Activated CD8-positive, alpha-beta T cell treated with anti-CD3 and anti-CD28 coated beads, Interleukin-2, amount 10 ng/mL, durations not matched to agents 7 days and 5 days (primary cell): ENCODE measurements around the gene ITGA5. TPM values are rescaled to one million over a fixed set of nuclear protein-coding genes. Genes with fewer than 3 reads are reported as not detected.
A peak's percentile ranks its signal among the peaks of the same experiment; 100 is the strongest.

Experiments
- ATAC-seq: fragments of 150-1000 bp; cut with Tn5 transposase; one replicate; pipeline ENCODE4 v1.10.0; 2021; ENCODE audit warnings: moderate library complexity
- CTCF ChIA-PET: fragments of 350-600 bp; sonication (Branson Sonifier 250); formaldehyde crosslinking; loops from one replicate; lab custom pipeline; 2021; ENCODE audit warnings: antibody characterized with exemption; lab: Charles Lee
- POLR2A ChIA-PET: fragments of 350-600 bp; sonication (Branson Sonifier 250); formaldehyde crosslinking; loops from one replicate; lab custom pipeline; 2021; ENCODE audit warnings: antibody characterized with exemption; lab: Charles Lee
- DNase-seq: peaks from one replicate; pipeline ENCODE4 v3.0.0-alpha.2; 2020
- H3K27ac Mint-ChIP-seq: one replicate; pipeline ENCODE4 v1.8.0; 2021; ENCODE audit warnings: mild to moderate bottlenecking, mixed read lengths
- H3K27me3 Mint-ChIP-seq: one replicate; pipeline ENCODE4 v1.8.0; 2021; ENCODE audit warnings: low read depth, mixed read lengths
- H3K36me3 Mint-ChIP-seq: one replicate; pipeline ENCODE4 v1.8.0; 2021; ENCODE audit warnings: low read depth, mixed read lengths
- H3K4me1 Mint-ChIP-seq: one replicate; pipeline ENCODE4 v1.8.0; 2021; ENCODE audit warnings: low read depth, mixed read lengths
- H3K4me3 Mint-ChIP-seq: one replicate; pipeline ENCODE4 v1.8.0; 2021; ENCODE audit warnings: mild to moderate bottlenecking, mixed read lengths
- H3K9me3 Mint-ChIP-seq: one replicate; pipeline ENCODE4 v1.8.0; 2022; ENCODE audit warnings: mixed read lengths; ENCODE audit not compliant: insufficient read depth
- total RNA-seq, 2 experiments: library from RNA; stranded (reverse); gene quantifications; one replicate each; pipeline ENCODE4 v1.2.3, GENCODE V29; 2021

ITGA5 gene
- total RNA-seq, 2 experiments from 2014 or later: 65.0 to 69.1 TPM

GRCh38 chr12:54411391-54412241 lies 7.5 kb downstream of the ITGA5 start:
- peak; percentile 16 for ATAC-seq
- no peaks in the 10 kb centered on the region for H3K9me3 Mint-ChIP-seq
- peaks cover 56% of the 10 kb centered on the region for H3K4me1 Mint-ChIP-seq
- peak overlapping the region; percentile 89 for H3K27ac Mint-ChIP-seq
- ChIA-PET CTCF (interaction anchor here (0.9 to 11.7 kb wide), 6 partner anchors 10 to 115 kb away, joined by 3 to 270 read pairs (median 5); partner anchors contain the start of gene NCKAP1L), POLR2A (interaction anchor here (0.6 to 2.5 kb wide), 8 partner anchors 10 to 131 kb away, joined by 3 to 13 read pairs (median 3); partner anchors contain the start of gene HNRNPA1)
- H3K27me3 Mint-ChIP-seq: no peaks in the 10 kb centered on the region
- peak; percentile 56 for DNase-seq
- H3K36me3 Mint-ChIP-seq: peaks cover 42% of the 10 kb centered on the region
- H3K4me3 Mint-ChIP-seq: peak overlapping the region; percentile 54

- H3K9me3 Mint-ChIP-seq: no peaks in the 10 kb centered on the region
- peaks cover 39% of the 10 kb centered on the region for H3K4me1 Mint-ChIP-seq
- ChIA-PET POLR2A (no interaction called here), CTCF (interaction anchor here (0.6 to 2.0 kb wide), 4 partner anchors 10 to 38 kb away, joined by 3 to 16 read pairs (median 4); no protein-coding TSS in a partner anchor)
- H3K4me3 Mint-ChIP-seq: no peak overlapping the region
- DNase-seq (no peak), ATAC-seq (no peak)
- H3K27ac Mint-ChIP-seq: peak overlapping the region; percentile 26
- H3K36me3 Mint-ChIP-seq: peaks cover 57% of the 10 kb centered on the region
- no peaks in the 10 kb centered on the region for H3K27me3 Mint-ChIP-seq
Observed at GRCh38 chr12:54409267-54409666, 9.8 kb downstream of the ITGA5 start.

GRCh38 chr12:54407183-54407905 lies 11.7 kb downstream of the ITGA5 start:
- peaks cover 64% of the 10 kb centered on the region for H3K36me3 Mint-ChIP-seq
- ATAC-seq (no peak), DNase-seq (no peak)
- H3K27me3 Mint-ChIP-seq: no peaks in the 10 kb centered on the region
- H3K9me3 Mint-ChIP-seq: no peaks in the 10 kb centered on the region
- H3K4me1 Mint-ChIP-seq: peaks cover 21% of the 10 kb centered on the region
- CTCF ChIA-PET: no interaction called here
- no peak overlapping the region for H3K4me3 Mint-ChIP-seq
- peak overlapping the region; percentile 19 for H3K27ac Mint-ChIP-seq
- POLR2A ChIA-PET: interaction anchor here (0.9 kb wide), 1 partner anchor 8 kb away, joined by 3 read pairs; no protein-coding TSS in a partner anchor

GRCh38 chr12:54405573-54405972 lies 13.5 kb downstream of the ITGA5 start:
- no peaks in the 10 kb centered on the region for H3K27me3 Mint-ChIP-seq
- POLR2A ChIA-PET: interaction anchor here (1.3 kb wide), 1 partner anchor 12 kb away, joined by 4 read pairs; no protein-coding TSS in a partner anchor
- H3K4me3 Mint-ChIP-seq: no peak overlapping the region
- H3K4me1 Mint-ChIP-seq: peaks cover 8% of the 10 kb centered on the region
- DNase-seq (no peak), ATAC-seq (no peak)
- H3K9me3 Mint-ChIP-seq: no peaks in the 10 kb centered on the region
- H3K36me3 Mint-ChIP-seq: peaks cover 69% of the 10 kb centered on the region
- CTCF ChIA-PET: interaction anchor here (0.7 to 12.3 kb wide), 5 partner anchors 10 to 180 kb away, joined by 3 to 505 read pairs (median 11); partner anchors contain the start of gene ITGA5
- no peak overlapping the region for H3K27ac Mint-ChIP-seq

GRCh38 chr12:54405106-54405505 lies 14.0 kb downstream of the ITGA5 start:
- H3K27me3 Mint-ChIP-seq: no peaks in the 10 kb centered on the region
- no peak overlapping the region for H3K4me3 Mint-ChIP-seq
- peaks cover 8% of the 10 kb centered on the region for H3K4me1 Mint-ChIP-seq
- H3K27ac Mint-ChIP-seq: no peak overlapping the region
- no peak for ATAC-seq
- ChIA-PET POLR2A (interaction anchor here (1.3 kb wide), 1 partner anchor 12 kb away, joined by 4 read pairs; no protein-coding TSS in a partner anchor), CTCF (interaction anchor here (0.7 to 12.3 kb wide), 5 partner anchors 11 to 180 kb away, joined by 3 to 505 read pairs (median 11); partner anchors contain the start of gene ITGA5)
- H3K36me3 Mint-ChIP-seq: peaks cover 72% of the 10 kb centered on the region
- no peak for DNase-seq
- H3K9me3 Mint-ChIP-seq: no peaks in the 10 kb centered on the region

GRCh38 chr12:54404061-54405004 lies 14.7 kb downstream of the ITGA5 start:
- Mint-ChIP-seq H3K27ac (peak overlapping the region; percentile 18), H3K9me3 (no peaks in the 10 kb centered on the region)
- POLR2A ChIA-PET: no interaction called here

GRCh38 chr12:54401119-54401518 lies 17.9 kb downstream of the ITGA5 start:
- no peaks in the 10 kb centered on the region for H3K9me3 Mint-ChIP-seq
- H3K27ac Mint-ChIP-seq: peak overlapping the region; percentile 47
- ChIA-PET POLR2A (interaction anchor here (1.2 kb wide), 1 partner anchor 11 kb away, joined by 3 read pairs; no protein-coding TSS in a partner anchor), CTCF (interaction anchor here (0.9 to 12.3 kb wide), 6 partner anchors 14 to 53 kb away, joined by 3 to 505 read pairs (median 42); partner anchors contain the start of gene ITGA5)
- H3K4me3 Mint-ChIP-seq: no peak overlapping the region
- H3K4me1 Mint-ChIP-seq: peaks cover 24% of the 10 kb centered on the region
- no peaks in the 10 kb centered on the region for H3K27me3 Mint-ChIP-seq
- peaks cover 73% of the 10 kb centered on the region for H3K36me3 Mint-ChIP-seq
- DNase-seq (no peak), ATAC-seq (no peak)

More at GRCh38 chr12:54404061-54405004, 14.7 kb downstream of the ITGA5 start:
- peaks cover 8% of the 10 kb centered on the region for H3K4me1 Mint-ChIP-seq
- CTCF ChIA-PET: interaction anchor here (0.6 to 12.3 kb wide), 22 partner anchors 8 to 179 kb away, joined by 3 to 505 read pairs (median 4); partner anchors contain the start of genes CBX5, HNRNPA1, ITGA5 and NCKAP1L
- H3K27me3 Mint-ChIP-seq: no peaks in the 10 kb centered on the region
- H3K4me3 Mint-ChIP-seq: no peak overlapping the region
- DNase-seq: peak; percentile 73
- peaks cover 73% of the 10 kb centered on the region for H3K36me3 Mint-ChIP-seq
- peak; percentile 58 for ATAC-seq

- peak; percentile 92 for DNase-seq
- Mint-ChIP-seq H3K27ac (no peak overlapping the region), H3K4me1 (peaks cover 29% of the 10 kb centered on the region), H3K27me3 (no peaks in the 10 kb centered on the region), H3K9me3 (no peaks in the 10 kb centered on the region), H3K36me3 (peaks cover 69% of the 10 kb centered on the region), H3K4me3 (no peak overlapping the region)
- ChIA-PET CTCF (interaction anchor here (0.6 to 12.3 kb wide), 57 partner anchors 9 to 184 kb away, joined by 3 to 505 read pairs (median 6); partner anchors contain the start of genes CBX5, COPZ1, GTSF1 and HNRNPA1), POLR2A (interaction anchor here (0.8 to 2.7 kb wide), 11 partner anchors 9 to 98 kb away, joined by 3 to 19 read pairs (median 3); partner anchors contain the start of gene NCKAP1L)
- peak; percentile 91 for ATAC-seq
Observed at GRCh38 chr12:54398995-54399793, 19.9 kb downstream of the ITGA5 start.

GRCh38 chr12:54398218-54398617 lies 20.8 kb downstream of the ITGA5 start:
- H3K4me1 Mint-ChIP-seq: peaks cover 37% of the 10 kb centered on the region
- H3K4me3 Mint-ChIP-seq: no peak overlapping the region
- H3K9me3 Mint-ChIP-seq: no peaks in the 10 kb centered on the region
- ATAC-seq (no peak), DNase-seq (no peak)
- H3K36me3 Mint-ChIP-seq: peaks cover 68% of the 10 kb centered on the region
- H3K27ac Mint-ChIP-seq: no peak overlapping the region
- POLR2A ChIA-PET: interaction anchor here (2.7 kb wide), 1 partner anchor 40 kb away, joined by 19 read pairs; no protein-coding TSS in a partner anchor
- CTCF ChIA-PET: interaction anchor here (1.0 to 12.3 kb wide), 14 partner anchors 11 to 112 kb away, joined by 4 to 505 read pairs (median 19); partner anchors contain the start of genes COPZ1, ITGA5 and NCKAP1L
- H3K27me3 Mint-ChIP-seq: no peaks in the 10 kb centered on the region
